GM10847 (cell line): ENCODE data around the gene IFI16.

Experiments used
- POLR2A ChIP-seq: IDR thresholded peaks from 2 replicates; pipeline ENCODE4 v1.6.1; 2011; ENCODE audit not compliant: insufficient read length; ENCODE audit errors: extremely low read depth

The IFI16 gene

GRCh38 chr1:159009704-159010361 is at the start of gene IFI16:
Gene IFI16 (plus strand): TSS chr1:159009907. CDS start chr1:159014681, 4,774 bp downstream.
- TF ChIP-seq POLR2A, result peak; percentile 26

GRCh38 chr1:158961178-158961577 is 48.5 kb upstream of the IFI16 start:
- no peak for TF ChIP-seq POLR2A

GRCh38 chr1:158962983-158963382 is 46.7 kb upstream of the IFI16 start:
- no peak for TF ChIP-seq POLR2A

GRCh38 chr1:158969166-158969565 is 40.5 kb upstream of the IFI16 start:
- no peak for TF ChIP-seq POLR2A

- TF ChIP-seq POLR2A, result no peak
These were observed 39.9 kb upstream of the IFI16 start for GRCh38 chr1:158969855-158970254.

GRCh38 chr1:158972841-158973240 is 36.9 kb upstream of the IFI16 start:
- no peak for TF ChIP-seq POLR2A

- TF ChIP-seq POLR2A, result no peak
These were observed 33.5 kb upstream of the IFI16 start for GRCh38 chr1:158976219-158976618.

GRCh38 chr1:158978730-158979129 is 31.0 kb upstream of the IFI16 start:
- TF ChIP-seq POLR2A, result no peak

- TF ChIP-seq POLR2A, result no peak
These were observed 30.5 kb upstream of the IFI16 start for GRCh38 chr1:158979229-158979628.

- TF ChIP-seq POLR2A, result no peak
These were observed 26.5 kb upstream of the IFI16 start for GRCh38 chr1:158983235-158983634.

GRCh38 chr1:158984386-158984785 is 25.3 kb upstream of the IFI16 start:
- TF ChIP-seq POLR2A, result no peak

- TF ChIP-seq POLR2A, result no peak
These were observed 20.3 kb upstream of the IFI16 start for GRCh38 chr1:158989424-158989823.

GRCh38 chr1:158992787-158993312 is 16.9 kb upstream of the IFI16 start:
- no peak for TF ChIP-seq POLR2A

- TF ChIP-seq POLR2A, result no peak
These were observed 12.7 kb upstream of the IFI16 start for GRCh38 chr1:158996998-158997397.

- no peak for TF ChIP-seq POLR2A
These were observed 11.5 kb upstream of the IFI16 start for GRCh38 chr1:158998037-158998780.

- TF ChIP-seq POLR2A, result no peak
These were observed 10.9 kb upstream of the IFI16 start for GRCh38 chr1:158998781-158999161.
